Tongue (tissue), 2 donors: ENCODE results near the gene RB1. TPM values are rescaled to one million over a fixed set of nuclear protein-coding genes. Genes with fewer than 3 reads are reported as not detected.

Experiments used
- DNase-seq: peaks from one replicate; pipeline ENCODE4 v3.0.0-alpha.2; 2015
- total RNA-seq: library from RNA; depleted of rRNA; stranded (reverse); fragments of >200 nt; gene quantifications from one replicate; pipeline ENCODE4 v1.2.3, GENCODE V29; 2014

RB1 gene
- total RNA-seq, 1 donor from 2014 or later = 55.8 TPM

DNA sequence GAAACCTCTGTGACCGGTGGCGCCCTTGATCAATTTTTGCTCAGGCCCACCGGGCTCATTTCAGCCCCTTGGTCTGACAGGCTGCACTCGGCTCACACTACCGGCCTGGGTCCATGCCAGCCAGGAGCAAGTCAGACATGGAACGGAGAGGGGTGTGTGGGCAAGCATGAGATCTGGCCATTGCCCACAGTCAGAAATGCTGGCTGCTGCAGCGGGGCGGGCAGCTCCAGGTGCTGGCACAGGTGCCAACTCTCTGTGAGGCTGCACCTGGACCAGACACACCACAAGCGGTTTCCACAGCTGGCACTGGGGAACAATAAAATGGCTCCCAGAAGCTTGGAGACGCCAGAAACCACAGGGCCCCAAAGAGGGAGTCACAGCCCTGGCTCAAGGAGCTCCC, 153.0 kb downstream of the RB1 start:
- DNase-seq = no peak

DNA sequence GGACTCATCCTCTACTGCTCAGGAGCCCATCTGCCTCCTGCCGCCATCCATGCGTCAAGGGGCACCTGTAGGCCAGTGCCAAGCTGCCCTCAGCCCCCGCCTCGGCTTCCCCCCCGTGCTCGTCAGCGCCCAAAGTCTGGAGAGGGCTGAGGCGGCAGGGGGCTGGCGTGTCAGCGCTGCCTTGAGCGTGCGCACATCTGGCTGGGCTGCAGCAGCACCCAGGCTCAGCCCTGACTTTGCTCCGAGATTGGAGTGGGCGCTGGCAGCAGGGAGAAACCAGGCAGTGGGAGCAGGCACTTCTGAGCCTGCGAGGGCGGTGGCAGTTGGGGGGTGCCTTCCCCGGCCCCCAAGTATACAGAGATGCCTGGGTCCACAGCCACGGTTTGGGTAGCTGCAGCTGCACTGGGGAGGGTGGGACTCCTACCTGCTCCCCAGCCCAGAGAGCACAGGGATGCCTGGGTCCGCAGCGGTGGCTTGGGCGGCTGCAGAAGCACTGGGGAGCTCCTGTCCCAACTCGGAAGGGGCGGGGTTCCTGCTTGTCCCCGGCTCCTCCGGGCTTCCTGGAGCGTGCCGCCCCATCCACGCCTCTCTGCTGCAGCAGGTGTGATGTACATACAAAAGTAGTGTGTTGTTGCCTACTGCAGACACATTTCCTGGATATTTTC, 154.2 kb downstream of the RB1 start:
- DNase-seq = no peak

DNA sequence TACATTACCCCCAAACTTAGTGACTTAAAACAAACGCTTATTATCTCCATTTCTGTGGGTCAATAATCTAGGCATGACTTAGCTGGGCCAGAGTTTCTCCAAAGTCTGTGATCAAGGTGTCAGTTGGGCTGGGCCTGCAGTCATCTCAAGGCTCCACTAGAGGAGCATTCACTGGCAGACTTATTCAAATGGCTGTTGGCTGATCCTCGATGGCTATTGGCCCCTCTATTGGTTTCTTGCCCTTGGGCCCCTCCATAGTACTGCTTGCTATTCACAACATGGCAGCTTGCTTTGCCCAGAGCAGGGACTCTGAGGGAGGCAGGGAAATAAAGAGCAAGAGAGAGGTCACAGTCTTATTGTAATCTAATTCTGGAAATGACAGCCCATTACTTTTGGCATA, 171.7 kb downstream of the RB1 start:
- DNase-seq = no peak

DNA sequence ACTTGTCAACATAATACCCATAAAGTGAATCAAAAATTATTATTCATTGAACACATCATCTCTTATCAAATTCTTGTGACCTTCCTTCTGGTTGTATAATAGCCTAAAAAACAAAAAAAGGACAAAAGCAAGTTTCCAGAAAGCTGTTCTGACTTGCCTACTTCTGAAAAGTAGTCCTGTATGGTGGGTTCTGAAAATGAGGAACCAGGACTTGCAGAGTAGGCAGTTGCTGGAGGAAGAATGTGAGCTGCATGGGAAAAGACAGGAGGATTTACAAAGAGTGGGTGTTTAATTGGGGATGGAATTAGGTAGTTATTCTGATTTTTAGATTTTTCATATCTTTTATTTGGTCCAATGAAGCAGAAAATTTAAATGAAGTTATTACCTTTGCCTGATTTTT, 172.7 kb downstream of the RB1 start:
- DNase-seq = no peak

DNA sequence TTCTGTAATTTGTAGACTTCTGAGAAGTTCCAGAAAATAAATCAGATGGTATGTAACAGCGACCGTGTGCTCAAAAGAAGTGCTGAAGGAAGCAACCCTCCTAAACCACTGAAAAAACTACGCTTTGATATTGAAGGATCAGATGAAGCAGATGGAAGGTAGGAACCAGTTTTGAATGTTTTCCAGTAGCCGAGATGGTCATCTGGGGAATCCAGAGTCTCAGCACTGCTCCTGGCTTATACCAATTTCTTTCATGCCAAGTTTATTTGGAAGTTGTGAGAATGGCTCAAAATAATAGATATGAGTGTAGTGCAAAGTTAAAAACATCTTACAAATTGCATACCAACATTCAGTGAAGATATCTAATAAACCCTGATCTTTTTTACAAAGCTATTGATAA, 173.1 kb downstream of the RB1 start:
- DNase-seq = no peak

DNA sequence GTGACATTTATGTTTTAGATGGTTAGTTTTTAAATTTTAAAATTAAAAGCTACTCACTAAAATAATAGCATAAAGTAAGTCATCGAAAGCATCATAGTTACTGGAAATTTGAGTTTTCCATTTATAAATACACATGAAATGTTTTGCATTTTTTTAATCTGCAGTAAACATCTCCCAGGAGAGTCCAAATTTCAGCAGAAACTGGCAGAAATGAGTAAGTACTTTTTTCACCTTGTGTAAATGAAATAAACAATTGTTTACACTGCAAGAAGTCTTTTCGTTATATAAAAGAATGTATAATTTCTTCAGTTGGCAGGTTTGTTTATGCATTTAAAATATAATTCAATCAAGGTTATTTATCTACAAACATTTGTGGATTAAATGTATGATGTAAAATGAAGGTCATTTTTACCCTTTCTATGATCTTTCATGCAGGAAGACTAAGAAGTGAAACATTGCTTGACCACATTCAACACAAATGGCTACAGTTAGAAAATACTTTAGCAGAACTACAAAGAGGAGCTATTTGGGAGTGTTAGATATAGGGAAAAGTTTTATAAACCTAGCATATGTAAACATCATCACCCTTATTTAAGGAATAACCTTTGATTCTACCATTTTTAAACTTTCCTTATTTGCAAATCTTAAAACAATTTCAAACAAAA, 173.8 kb downstream of the RB1 start:
- no peak for DNase-seq

DNA sequence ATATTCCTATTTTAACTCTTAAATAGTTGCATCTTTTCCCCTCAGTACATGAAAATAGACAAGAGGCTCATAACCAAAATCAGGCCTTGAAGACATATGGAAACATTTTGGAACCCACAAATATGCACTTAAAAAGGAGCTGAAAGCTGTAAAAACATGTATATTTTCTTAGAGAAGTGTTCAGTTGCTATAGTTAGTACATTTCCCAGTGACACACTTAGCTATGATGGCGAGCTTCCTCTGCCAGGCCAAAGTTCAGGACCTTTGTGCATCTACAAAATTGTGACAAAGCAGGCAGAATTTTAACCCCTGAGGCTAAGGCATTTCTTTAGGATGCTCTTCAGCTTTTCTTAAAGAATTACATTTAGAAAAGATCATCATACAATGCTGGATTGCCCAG, 174.8 kb downstream of the RB1 start:
- peak; percentile 32 for DNase-seq

DNA sequence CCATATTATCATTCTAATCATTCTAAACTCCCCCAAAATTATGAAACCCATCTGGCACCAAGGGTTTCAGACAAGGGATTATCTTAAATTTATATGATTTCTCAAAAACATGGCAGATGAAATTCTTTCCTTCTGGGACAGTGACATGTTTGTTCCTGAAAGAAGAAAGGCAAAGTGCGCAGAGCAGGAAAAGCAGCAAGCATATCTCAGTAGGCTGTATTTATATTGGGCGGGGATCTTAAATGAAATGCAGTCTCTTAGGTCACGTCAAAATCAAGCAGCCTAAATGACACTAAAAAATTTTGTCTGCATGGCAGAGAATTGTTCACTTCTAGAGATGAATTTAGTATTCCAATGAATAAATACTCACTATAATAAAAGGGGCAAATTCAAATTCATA, 180.0 kb downstream of the RB1 start:
- DNase-seq = no peak

DNA sequence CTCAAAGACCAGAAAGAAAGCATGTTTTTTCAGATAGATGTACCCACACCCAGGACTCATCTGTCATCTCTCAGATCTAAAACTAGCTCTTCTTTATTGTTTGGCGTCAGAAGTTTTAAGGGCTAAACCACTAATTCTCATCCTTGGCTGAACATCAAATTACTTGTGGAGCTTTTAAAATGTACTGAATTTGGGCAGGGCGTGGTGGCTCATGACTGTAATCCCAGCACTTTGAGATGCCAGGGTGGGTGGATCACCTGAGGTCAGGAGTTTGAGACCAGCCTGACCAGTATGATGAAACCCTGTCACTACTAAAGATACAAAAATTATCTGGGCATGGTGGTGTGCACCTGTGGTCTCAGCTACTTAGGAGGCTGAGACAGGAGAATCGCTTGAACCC, 181.9 kb downstream of the RB1 start:
- no peak for DNase-seq

DNA sequence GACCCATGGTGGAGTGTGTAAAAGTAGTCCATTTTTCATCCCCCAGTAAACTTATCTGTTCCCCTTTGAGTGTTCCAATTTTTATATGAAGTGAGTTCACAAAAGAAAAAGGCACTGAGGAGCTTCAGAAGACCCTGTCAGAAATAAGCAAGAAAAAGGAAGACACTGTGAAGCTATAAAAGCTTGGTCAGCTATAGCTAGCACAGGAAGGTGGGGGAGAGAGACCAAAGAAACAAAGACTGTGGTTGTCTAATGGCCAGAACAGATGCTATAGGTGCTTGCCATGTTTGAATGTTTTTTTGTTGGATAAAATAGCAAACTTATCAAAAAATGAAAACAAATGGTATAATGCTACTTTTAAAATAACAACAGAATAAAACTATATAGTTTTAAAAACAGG, 182.8 kb downstream of the RB1 start:
- DNase-seq = no peak

DNA sequence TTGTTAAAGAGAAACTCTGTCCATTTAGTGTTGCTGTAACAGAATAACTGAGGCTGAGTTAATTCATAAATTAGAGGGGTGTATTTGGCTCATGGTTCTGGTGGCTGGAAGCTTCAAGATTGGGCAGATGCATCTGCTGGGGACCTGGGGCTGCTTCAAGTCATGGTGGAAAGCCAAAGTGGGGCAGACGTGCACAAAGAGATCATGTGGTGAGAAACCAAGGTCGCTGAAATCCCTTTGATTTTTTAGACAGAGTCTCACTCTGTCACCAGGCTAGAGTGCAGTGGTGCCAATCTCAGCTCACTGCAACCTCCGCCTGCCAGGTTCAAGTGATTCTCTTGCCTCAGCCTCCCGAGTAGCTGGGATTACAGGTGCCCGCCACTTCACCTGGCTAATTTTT, 183.3 kb downstream of the RB1 start:
- DNase-seq = no peak

DNA sequence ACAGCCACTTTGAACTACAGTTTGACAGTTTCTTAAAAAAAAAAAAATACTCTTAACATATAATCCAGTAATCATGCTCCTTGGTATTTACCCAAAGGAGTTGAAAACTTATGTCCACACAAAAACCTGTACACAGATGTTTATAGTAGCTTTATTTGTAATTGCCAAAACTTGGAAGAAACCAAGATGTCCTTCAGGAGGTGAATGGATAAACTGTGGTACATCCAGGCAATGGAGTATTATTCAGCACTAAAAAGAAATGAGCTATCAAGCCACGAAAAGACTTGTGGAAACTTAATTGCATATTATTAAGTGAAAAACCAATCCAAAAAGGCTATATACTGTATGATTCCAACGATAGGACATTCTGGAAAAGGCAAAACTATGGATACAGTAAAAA, 184.4 kb downstream of the RB1 start:
- no peak for DNase-seq

DNA sequence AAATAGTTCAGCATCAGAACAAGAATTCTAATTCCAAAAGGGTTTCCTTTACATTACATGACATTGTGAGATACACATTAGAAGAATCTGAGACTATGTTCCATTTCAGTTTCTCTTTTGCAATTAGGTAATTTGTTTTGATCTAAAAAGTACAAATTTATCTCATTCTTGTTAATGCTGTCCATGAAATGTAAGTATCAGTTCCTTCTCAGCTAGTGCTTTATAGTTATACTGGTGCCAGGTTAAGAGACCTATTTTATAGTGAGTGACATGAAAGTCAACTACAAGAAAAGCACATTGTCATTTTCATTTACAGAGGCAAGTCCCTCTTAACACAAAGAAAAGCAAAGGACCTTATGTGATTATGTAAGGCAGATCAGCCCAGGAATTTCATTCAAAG, 185.4 kb downstream of the RB1 start:
- DNase-seq = no peak

DNA sequence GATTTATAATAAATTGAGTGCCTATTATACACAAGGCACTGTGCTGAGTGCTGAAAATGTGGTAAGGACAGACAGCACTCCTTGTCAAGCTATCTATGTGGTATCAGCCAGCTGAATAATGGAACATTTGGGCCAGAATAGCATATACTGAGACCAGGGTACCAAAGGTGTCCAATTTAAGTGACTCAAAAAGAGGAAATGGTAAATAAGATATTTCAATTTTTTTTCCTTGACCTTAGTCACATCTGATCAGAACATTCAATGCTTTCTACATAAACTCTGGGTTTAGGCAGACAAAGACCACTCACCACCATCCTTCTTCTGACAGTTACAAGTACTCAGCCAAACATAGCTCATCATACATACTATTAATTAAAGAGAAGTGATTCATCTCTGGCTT, 186.1 kb downstream of the RB1 start:
- no peak for DNase-seq

DNA sequence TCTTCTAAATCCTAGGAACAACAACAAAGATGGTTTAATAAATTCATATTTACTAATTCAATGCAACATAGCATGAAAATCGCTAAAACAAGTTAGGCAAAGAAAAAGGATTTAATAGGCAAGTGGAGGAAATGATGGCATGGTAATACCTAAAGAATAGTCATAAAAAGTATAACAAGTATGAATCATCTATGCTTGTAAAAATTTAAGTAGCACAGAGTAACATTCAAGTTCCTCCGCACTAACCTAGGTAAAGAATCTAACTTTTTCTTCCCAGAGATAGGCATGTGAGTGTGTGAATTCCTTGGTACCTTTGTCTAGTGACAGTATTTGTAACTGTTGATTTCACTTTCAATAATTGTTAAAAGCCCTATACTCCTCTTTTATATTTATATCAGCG, 186.7 kb downstream of the RB1 start:
- DNase-seq = no peak

DNA sequence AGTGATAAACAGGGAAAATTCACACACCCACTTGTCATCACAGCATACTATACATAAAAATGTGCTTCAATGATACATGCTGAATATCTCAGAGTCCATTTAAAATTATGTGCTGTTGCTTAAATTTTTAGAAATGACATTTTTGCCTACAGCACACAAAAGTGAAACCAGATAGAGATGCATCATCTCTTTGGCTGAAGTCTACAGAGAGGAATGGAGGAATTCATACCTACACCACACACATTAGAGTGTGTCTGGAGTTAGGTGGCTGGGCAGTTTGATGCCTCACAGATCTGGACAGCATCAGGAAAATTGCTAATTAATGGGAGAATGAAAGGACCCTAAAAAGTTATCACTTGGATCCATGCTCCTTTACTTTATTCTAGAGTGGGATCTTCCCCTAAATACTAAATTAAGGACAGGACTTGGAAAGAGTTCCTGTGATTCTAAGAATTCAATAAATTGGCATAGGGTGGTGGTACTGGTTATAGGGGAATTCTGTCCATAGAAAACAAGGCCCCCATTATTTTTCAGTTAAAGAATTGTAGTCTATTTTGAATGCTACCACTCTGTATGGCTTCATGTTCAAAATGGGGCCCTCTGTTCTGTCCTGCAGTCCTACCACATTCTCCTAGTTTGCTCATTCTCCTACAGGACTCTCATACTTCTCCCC, 188.0 kb downstream of the RB1 start:
- no peak for DNase-seq

DNA sequence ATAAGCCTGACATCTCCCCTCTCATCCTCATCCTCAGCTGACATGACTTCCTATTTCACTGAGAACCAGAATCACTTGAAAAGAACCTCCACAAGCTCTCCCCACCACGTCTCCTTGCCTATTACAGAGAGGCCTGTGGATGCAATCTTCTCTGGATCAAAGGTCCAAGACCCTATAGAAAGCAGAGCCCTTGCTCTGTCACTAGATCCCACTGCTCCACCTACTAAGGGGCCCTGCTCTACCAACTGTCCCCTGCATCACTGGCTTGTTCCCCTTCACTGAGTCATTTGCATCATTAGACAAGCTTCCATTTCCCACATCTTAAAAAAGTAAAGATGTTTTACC, 188.5 kb downstream of the RB1 start:
- no peak for DNase-seq

DNA sequence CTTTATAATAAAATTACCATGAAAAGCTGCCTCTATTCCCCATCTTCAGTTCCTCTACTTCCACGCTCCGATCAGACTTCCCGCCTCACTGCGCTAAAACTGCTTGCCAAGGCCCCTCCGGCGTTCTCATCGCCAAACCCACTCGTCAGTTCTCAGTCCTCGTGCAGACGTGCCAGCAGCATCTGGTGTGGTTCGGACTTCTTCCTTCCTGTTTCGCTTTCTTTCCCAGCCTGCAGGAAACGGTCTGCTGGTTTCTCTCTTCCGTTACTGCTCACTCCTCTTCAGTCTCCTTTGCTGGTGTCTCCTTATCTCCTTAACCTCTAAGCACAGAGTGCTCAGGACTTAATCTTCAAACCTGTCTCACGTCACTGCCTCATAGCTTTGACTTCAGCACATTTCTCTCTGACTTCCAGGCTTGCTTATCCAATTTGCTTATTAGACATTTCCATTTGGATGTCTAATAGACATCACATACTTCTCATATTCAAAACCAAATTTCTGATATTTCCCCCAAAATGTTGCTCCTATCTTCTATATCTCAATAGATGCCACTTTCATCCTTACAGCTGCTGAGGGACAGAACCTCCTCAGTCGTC, 189.0 kb downstream of the RB1 start:
- peak; percentile 42 for DNase-seq

DNA sequence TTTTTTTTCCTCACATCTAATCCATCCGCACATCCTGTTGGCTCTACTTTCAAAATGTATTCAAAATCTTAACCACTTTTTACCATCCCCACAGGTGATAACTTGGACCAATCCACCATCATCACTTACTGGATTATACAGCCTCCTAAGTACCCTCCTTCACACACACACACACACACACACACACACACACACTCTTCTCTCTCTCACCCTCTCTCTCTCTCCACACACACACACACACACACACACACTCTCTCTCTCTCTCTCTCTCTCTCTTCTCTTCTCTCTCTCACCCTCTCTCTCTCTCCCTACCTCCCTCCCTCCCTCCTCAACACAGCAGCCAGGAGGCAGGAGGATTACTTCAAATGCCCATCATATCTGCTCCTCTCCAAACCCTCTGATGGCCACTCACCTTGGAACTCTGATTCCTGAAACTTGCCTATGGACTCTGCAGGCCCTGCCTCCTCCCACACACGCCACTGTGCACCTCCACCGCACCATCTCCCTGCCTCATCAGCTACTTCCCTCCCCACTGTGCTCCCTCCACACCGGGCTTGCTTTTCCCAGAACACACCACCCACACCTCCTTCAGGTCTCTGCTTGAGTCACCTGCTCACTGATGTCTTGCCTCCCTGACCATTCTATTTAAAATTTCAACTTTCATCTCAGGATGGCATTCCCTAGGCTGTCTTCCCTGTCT, 189.7 kb downstream of the RB1 start:
- DNase-seq = no peak

DNA sequence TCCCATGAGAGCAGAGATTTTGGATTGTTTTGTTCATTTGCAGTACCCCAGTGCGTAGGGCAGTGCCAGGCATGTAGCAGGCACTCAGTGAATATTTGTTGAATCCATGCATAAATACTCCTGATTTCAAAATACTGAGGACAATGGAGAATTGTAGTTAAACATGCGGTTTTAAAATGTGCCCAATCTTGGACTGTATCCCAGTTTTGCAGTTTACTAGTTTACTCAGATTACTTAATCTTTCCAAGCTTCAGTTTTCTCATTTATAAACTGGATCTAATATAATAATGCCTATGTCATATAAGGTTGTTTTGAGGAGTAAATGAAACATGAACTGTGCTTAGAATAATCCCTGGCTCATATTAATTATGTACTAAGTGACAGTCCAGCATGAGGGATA, 190.3 kb downstream of the RB1 start:
- DNase-seq = peak; percentile 40

DNA sequence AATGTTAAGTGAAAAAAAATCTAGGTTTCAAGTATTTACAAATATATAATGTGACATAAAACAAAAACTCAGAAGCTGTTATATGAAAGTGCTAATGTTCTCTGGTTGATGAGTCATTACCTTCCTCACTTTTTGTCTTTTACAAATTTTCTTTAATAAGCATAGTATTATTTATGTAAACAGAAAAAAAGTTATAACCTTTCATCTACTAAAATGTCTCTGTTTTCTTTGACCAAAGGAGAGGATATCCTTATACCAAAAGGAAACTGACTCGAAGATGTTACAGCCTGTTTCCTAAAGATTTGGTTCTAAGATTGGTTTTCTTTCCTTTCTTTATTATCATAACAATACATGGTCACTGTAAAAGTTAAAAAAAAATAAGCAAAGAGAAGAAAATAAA, 191.3 kb downstream of the RB1 start:
- DNase-seq = no peak

DNA sequence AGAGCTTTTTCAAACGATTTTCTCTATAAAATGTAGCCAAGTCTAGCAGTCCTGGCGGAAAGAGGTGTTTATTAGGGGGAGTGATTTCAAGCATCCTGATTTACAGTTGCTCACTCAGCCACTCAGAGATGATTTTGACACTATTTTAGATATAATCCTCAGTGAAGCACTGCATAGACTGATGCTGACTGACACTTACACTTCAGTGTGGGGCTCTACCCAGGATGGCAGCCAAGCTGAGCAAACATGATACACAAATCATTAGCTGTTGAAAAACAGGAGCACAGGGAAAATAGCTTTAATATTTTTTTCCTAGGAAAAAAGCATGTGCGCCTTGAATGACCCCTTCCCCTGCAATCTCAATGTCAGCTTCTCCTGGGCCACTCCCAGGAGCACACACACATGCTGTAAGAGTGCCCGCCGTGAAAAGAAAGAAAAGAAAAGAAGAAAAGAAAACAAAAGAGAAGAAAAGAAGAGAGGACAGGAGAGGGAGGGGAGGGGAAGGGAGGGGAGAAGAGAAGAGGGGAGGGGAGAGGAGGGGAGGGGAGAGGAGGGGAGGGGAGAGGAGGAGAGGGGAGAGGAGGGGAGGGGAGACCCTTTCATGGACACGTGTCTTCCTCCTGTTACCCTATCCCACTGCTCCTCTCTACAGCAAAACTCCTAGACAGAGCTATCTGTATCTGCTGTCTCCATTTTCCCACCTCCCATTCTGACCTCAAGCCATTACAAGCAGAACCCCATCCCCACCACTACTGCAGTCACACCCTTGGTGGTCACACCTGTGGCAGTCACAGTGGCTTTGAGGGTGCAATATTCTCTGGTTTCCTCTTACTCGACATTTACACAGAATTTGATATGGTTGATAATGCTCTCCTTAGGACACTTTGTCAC, 193.0 kb downstream of the RB1 start:
- DNase-seq = no peak
